Ecto neural progenitor cell (in vitro differentiated cells): ENCODE data around the gene TEX11.
"Not testable (repeated sequence)": the region's sequence is repeated elsewhere in the genome, so short reads cannot be mapped to it uniquely, and the experiment has no call there.

ENCODE experiments used
- DNase-seq: peaks from one replicate; pipeline ENCODE4 v3.0.0-alpha.2; 2018; ENCODE audit warnings: low spot score

TEX11 gene

DNA sequence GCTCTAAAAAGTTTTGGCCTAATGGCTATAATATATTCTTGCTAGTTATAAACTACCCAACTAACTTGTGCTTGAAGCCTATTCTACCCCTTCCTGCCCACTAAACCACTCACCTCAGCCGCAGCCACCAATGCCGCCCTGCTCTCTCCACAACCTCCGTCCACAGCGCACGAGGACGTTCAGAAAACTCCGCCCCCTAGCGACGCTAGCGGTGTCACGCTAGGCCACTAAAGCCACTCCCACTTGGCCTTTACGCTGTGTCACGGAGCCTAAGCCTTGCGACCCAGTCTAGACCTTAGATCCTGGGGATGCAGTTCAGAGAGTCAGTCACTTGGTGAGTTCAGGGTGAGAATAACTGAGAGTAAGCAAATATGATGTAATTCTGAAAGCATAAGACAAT is at the start of gene TEX11:
TEX11 (minus strand) TSS at position 171 of the 400 bp plus-strand sequence. CDS start 922 bp downstream, outside the sequence.
- no peak for DNase-seq

DNA sequence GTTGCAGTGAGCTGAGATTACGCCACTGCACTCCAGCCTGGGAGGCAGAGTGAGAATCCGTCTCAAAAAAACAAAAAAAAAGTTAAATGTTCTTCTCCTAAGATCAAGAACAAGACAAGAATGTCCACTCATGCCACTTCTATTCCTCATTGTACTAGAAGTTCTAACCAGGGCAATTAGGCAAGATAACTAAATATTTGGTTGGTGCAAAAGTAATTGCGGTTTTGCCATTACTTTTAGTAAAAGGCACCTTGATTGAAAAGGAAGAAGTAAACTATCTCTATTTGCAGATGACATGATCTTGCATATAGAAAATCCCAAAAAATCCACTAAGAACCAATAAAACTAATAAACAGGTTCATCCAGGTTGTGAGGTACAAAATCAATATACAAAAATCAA is 46.4 kb upstream of the TEX11 start:
- DNase-seq: no peak

DNA sequence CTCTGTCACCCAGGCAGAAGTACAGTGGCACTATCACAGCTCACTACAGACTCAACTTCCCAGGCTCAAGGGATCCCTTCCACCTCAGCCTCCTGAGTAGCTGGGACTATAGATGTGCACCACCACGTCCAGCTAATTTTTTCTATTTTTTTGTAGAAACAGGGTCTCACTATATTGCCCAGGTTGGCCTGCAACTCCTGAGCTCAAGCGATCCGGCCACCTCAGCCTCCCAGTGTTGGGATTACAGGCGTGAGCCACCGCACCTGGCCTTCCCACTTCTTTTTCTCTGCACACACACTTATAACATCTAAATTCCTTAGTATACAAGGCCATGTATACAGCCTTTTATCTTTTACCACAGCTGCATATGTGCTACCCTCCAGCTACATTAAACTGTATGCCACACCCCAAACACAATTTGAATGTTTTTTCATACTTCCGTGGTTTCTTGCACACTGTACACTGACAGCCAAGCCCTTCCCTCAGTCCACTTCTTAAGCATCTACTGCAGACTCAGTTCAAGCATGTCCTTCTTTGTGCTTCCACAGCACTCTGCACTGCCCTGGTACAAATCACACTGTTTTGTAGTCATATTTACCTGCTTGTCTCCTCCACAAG is 15.9 kb upstream of the TEX11 start:
- no peak for DNase-seq

DNA sequence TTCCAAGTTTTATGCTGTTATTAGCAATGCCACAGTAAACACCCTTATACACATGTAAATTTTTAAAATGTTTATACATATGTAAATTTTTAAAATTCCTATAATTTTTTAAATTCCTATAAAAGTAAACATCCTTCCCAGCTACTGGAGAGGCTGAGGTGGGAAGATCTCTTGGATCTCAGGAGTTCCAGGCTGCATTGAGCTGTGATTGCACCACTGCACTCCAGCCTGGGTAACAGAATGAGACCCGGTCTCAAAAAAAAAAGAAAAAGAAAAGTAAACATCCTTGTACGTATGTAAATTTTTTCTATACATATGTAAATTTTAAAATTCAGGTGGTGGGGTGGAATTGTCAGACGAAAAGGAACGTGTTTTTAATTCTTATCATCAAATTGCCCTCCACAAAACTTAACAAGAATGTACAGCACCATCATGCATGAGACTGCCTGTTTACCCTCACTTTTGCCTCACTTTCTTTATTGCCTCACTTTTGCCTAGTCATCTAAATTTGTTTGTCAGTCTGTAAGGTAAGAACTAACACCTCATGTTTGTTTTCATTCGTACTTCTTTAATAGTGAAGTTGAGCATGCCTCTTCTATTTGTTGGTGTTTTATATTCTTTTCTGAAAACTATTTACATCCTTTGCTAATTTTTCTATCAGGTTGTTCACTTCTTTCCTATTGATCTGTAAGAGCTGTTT is 14.4 kb upstream of the TEX11 start:
- DNase-seq: no peak

DNA sequence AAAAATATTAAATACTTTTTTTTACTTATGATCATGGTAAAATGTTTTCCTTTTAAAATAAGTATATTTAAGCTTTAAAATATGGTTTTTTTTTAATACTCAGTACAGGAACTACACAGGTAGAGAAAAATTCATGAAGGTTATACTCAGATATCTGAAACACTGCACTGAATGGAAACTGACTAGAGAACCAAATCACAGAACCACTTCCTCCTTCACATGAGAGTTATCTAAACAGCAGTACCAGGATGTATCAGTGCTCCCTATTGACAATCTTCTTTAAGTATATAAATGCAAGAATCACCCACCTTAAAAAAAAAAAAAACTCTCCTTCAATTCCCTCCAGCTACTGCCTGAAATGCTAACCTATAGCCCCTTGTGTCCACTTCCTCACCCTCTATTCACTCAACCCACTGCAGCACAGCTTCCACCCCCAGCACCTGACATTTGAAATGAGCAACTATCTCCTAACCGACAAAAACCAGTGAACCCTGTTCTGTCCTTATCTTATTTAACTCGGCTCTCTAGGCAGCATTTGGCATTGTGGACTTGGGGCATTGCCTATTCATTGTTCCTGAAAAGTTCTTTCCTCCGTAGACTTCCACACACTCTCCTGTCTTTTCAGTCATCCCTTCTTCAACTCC is 13.3 kb upstream of the TEX11 start:
- no peak for DNase-seq

DNA sequence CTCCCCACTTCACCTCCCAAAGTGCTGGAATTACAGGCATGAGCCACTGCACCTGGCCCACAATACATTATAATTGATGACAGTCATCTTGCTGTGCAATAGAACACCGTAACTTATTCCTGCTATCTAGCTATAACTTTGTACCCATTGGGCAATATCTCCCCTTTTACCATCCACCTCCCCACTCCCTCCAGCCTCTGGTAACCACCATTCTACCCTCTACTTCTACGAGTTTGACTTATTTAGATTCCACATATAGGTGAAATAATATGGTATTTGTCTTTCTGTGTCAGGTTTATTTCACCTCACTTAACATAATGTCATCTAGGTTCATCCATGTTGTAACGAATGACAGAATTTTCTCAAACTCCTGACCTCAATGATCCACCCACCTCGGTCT is 8.2 kb upstream of the TEX11 start:
- no peak for DNase-seq

DNA sequence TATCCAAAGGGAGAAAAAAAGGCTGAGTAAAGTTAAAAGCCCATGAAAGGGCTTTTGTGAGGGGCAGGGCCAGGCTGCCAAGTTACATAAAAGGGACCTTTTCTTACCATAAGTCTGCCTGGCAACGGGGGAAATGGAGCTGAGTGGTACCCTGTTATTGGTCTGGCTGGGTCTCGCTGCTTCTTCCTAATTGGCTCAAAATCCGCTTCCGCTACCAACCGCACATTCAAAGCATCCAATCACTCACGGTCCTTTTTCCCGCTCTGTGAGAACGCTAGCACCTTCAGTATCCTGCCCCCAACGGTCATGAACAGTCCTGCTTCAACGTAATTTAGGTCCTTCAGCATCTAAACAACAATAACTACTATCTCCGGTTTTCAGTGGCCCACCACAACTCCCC is 611 bp downstream of the TEX11 start:
- no peak for DNase-seq

DNA sequence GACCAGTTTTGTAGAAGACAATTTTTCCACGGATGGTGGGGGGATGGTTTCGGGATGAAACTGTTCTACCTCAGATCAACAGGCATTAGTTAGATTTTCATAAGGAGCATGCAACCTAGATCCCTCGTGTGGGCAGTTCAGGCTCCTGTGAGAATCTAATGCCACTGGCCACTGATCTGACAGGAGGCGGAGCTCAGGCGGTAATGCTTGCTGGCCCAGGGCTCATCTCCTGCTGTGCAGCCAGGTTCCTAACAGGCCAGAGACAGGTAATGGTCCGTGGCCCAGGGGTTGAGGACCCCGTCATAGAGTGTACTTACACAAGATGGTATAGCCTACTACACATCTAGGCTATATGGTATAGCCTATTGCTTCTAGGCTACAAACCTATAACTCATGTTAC is 7.0 kb downstream of the TEX11 start:
- no peak for DNase-seq

DNA sequence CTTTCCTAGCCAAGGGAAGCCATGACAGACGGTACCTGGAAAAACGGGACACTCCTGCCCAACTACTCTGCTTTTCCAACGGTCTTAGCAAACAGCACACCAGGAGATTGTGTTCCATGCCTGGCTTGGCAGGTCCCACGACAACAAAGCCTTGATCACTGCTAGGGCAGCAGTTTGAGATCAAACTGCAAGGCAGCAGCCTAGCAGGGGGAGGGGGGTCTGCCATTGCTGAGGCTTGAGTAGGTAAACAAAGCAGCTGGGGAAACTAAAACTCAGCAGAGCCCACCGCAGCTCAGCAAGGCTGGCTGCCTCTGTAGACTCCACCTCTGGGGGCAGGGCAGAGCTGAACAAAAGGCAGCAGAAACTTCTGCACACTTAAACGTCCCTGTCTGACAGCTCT is 18.1 kb downstream of the TEX11 start:
- DNase-seq: not testable (repeated sequence)

DNA sequence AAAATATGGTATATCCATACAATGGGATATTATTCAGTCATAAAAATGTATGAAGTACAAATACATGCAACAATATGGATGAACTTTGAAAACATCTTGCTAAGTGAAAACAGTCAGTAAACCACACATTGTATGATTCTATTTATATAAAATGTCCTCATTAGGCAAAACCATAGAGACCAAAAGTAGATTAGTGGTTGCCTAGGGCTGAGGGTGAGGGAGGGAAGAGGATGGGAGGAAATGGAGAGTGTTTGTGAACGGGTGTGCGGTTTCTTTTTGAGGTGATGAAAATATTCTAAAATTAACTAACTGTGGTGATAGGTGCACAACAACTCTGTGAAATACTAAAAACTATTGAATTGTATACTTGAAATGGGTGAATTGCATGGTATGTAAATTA is 29.6 kb downstream of the TEX11 start:
- DNase-seq: no peak

DNA sequence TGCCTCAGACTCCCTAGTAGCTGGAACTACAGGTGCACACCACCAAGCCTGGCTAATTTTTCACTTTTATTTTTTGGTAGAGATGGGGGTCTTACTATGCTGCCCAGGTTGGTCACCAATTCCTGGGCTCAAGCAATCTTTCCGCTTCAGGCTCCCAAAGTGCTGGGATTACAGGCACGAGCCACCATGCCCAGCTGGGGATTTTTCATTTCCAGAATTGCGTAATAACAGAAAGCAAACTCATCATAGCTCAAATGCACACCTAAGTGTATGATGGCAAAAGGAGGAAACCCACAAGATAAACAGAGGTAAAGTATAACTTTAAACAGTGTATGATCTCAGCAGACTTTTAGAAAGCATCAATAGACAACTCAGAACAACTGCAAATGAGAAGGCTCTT is 56.2 kb downstream of the TEX11 start:
- no peak for DNase-seq

DNA sequence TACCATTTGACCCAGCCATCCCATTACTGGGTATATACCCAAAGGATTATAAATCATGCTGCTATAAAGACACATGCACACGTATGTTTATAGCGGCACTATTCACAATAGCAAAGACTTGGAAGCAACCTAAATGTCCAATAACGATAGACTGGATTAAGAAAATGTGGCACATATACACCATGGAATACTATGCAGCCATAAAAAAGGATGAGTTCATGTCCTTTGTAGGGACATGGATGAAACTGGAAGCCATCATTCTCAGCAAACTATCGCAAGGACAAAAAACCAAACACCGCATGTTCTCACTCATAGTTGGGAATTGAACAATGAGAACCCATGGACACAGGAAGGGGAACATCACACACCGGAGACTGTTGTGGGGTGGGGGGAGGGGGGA is 64.4 kb downstream of the TEX11 start:
- DNase-seq: not testable (repeated sequence)

DNA sequence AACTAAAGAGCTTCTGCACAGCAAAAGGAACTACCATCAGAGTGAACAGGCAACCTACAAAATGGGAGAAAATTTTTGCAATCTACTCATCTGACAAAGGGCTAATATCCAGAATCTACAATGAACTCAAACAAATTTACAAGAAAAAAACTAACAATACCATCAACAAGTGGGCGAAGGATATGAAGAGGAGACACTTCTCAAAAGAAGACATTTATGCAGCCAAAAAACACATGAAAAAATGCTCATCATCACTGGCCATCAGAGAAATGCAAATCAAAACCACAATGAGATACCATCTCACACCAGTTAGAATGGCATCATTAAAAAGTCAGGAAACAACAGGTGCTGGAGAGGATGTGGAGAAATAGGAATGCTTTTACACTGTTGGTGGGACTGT is 64.9 kb downstream of the TEX11 start:
- DNase-seq: not testable (repeated sequence)

DNA sequence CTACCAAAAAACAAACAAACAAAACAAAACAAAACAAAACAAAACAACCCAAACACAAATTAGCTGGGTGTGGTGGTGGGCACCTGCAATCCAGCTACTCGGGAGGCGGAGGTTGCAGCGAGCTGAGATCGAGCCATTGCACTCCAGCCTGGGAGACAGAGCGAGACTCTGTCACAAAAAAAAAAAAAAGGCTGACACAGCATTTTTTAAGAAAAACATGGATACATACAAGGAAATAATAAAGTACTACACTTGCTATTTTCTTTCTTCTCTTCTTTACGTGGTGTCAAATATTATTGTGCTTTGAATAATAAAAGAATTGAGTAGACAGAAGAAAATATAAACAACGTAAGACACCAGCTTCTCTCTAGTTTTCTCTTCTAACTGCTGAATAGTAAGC is 73.9 kb downstream of the TEX11 start:
- DNase-seq: no peak

DNA sequence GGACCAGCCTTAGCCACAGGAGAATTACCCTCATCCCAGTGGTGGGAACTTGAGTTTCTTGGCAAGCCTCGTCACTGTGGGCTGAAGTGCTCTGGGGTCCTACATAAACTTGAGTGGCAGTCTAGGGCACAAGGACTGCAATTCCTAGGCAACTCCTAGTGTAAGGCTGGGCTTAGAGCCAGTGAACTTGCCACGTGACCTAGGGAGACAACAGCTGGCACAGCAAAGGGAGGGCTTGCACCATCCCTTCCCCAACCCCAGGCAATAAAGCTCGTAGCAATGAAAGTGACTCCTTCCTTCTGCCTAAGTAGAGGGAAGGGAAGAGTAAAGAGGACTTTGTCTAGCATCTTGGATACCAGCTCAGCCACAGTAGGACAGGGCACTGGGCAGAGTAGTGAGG is 81.8 kb downstream of the TEX11 start:
- DNase-seq: no peak

DNA sequence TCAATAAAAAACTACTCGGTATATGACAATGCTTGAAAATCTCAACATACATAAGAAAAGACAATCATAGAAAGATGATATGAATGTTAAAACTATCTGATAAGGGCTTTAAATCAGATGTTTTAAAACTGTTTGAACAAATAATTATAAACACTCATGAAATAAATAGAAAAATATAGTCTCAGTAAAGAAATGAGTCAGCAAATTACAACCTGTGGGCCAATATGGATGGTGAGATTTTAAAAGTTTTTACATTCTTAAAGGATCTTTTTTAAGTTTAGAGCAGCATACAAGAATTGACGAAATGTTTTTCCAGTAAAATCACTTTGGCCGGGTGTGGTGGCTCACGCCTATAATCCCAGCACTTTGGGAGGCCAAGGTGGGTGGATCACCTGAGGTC is 83.1 kb downstream of the TEX11 start:
- no peak for DNase-seq

DNA sequence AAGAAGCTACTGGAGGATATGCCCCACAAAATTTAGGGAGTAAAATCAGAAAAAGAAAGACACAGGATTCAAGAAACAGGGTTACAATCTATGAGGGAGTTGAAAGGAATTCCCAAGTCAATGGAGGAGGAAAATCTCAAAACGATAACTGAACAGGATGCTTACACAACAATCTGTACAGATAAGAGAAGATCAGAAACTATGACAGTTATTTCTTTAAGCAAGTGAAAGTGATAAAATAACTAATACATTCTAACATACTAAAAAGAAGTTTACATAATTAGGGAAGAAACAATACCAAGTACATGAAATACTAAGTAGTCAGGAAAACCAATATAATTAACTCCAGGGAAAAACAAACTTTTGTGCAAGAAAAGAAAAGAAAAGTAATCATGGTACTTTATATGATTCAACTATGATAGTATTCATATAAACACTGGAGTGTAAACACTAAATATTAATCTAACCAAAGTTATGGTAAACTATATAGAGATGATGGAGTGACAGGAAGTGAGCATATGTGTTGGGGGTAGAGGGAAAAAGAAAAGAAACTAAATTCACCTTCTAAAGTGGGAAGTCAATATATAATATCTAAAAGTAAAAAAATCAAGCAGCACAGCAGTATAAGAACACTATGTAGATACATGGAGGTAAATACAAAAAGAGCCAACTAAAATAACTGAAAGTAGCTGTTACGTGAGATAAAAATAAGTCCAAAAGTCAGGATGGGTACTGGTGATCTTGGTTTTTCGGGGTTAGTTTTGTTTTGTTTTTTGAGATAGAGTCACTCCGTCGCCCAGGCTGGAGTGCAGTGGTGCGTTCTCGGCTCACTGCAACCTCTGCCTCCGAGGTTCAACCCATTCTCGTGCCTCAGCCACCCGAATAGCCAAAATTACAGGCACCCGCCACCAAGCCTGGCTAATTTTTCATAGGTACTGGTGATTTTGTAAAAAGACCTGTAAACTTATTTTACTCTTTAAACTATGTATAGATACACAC is 99.3 kb downstream of the TEX11 start:
- DNase-seq: no peak

DNA sequence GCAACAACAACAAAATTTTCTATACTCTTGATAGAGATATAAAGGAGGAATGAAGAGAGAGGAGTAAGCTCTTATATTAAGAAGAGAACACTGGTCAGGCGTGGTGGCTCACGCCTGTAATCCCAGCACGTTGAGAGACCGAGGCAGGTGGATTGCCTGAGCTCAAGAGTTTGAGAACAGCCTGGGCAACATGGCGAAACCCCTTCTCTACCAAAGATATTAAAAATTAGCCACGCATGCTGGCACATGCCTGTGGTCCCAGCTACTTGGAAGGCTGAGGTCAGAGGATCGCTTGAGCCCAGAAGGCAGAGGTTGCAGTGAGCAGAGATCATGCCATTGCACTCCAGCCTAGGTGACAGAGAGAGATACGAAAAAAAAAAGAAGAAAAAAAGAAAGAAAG is 102.4 kb downstream of the TEX11 start:
- DNase-seq: no peak

DNA sequence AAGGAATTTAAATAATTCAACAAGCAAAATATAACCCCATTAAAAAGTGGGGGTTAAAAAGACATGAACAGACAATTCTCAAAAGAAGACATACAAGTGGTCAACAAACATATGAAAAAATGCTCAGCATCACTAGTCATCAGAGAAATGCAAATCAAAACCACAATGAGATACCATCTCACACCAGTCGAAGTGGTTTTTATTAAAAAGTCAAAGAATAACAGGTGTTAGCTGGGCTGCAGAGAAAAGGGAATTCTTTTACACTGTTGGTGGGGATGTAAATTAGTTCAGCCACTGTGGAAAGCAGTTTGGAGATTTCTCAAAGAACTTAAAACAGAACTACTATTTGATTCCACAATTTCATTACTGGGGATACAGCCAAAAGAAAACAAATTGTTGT is 111.8 kb downstream of the TEX11 start:
- DNase-seq: not testable (repeated sequence)

DNA sequence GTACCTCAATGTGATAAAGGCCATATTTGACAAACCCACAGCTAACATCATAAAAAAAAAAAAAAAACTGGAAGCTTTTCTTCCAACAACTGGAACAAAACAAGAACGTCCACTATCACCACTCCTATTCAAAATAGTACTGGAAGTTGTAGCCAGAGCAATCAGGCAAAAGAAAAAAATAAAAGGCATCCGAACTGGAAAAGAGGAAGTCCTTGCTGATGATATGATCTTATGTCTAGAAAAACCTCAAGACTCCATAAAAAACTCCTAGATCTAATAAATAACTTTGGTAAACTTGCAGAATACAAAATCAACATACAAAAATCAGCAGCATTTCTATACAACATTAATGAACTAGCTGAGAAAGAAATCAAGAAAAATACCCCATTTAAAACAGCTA is 134.3 kb downstream of the TEX11 start:
- DNase-seq: no peak

DNA sequence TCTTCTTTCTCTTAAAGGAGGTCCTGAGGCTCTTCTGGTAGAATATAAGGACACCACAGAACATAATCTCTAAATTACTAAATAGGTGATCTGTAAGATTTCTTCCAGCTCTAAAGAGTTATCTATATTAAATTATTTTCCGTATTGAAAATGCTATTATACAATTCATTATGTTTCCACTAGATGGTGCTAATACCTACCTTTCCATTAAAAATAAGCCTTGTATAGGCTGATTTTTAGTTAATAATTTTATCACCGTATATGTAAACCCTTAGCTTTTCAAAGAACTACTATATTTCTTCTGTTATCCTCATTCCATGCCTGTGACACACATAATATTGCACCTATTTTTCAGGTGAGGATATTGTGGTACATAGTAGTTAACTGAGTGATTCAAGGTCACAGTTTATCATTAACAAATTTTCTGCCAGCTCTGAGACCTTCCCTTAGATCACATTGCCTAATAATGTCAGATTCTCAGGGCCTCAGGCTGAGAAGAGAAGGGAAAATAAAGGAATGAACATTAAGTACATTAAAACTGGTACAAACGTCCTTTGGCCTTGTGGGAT is 138.8 kb downstream of the TEX11 start:
- DNase-seq: no peak

DNA sequence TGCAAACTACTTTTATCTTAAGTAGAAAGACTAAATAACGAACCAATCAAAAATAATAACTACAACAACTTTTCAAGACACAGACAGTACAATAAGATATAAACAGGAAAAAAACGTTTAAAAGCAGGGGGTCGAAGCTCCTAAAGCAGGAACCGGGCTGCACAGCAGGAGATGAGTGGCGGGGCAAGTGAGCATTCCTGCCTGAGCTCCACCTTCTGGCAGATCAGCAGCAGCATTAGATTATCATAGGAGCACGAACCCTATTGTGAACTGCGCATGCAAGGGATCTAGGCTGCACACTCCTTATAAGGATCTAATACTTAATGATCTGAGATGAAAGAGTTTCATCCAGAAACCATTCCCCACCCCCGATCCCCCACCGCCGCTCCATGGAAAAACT is 146.2 kb downstream of the TEX11 start:
- DNase-seq: no peak
